Prostate gland (tissue), 2 donors: ENCODE data around the gene FAM169A. TPM values are rescaled to one million over a fixed set of nuclear protein-coding genes. Genes with fewer than 3 reads are reported as not detected.
A peak's percentile ranks its signal among the peaks of the same experiment; 100 is the strongest.

Source experiments
- DNase-seq: peaks from one replicate; pipeline ENCODE4 v3.0.0-alpha.2; 2019; ENCODE audit warnings: low spot score
- H3K27ac ChIP-seq, 2 donors: fragments of 200-600 bp; sonication (generic); 2 replicates each; pipeline ENCODE4 v1.5.1; 2017 to 2019
- H3K27me3 ChIP-seq: fragments of 200-600 bp; sonication (generic); replicated peaks from 2 replicates; pipeline ENCODE4 v1.5.1; 2019; ENCODE audit not compliant: insufficient read depth
- H3K36me3 ChIP-seq, 2 donors: fragments of 200-600 bp; sonication (generic); 1 replicate in 1 of 2; 2 replicates in 1 of 2; pipeline versions ENCODE4 v1.5.1 to v1.8.1; 2017 to 2019
- H3K4me1 ChIP-seq: fragments of 200-600 bp; sonication (generic); replicated peaks from 2 replicates; pipeline ENCODE4 v1.5.1; 2019
- H3K4me3 ChIP-seq, 2 donors: fragments of 200-600 bp; sonication (generic); 2 replicates each; pipeline ENCODE4 v1.5.1; 2017 to 2019
- H3K9me3 ChIP-seq: fragments of 200-600 bp; sonication (generic); 2 replicates; pipeline ENCODE4 v1.5.1; 2017
- CTCF ChIP-seq, 4 experiments: fragments of 200-600 bp in 2 of 4; fragments of 450-650 bp in 2 of 4; sonication (generic) in 2 of 4; IDR thresholded peaks; 1 replicate in 3 of 4; 2 replicates in 1 of 4; pipeline ENCODE4 v1.5.1; 2016 to 2019; ENCODE audit warnings: antibody characterized with exemption in 4 of 4, mild to moderate bottlenecking in 2 of 4, moderate library complexity in 2 of 4
- POLR2A ChIP-seq: fragments of 450-650 bp; IDR thresholded peaks from one replicate; pipeline ENCODE4 v1.6.1; 2016; ENCODE audit warnings: antibody characterized with exemption, mild to moderate bottlenecking
- POLR2AphosphoS5 ChIP-seq: sonication (generic); formaldehyde crosslinking; IDR thresholded peaks from one replicate; pipeline ENCODE4 v1.6.1; 2017; ENCODE audit warnings: antibody characterized with exemption
- WGBS: methylation state at CpG from one replicate; pipeline ENCODE4 v1.1.5; 2018; 5-methylcytosine and 5-hydroxymethylcytosine counted together
- intact Hi-C: fragments of 100-400 bp; cut with DNase I; formaldehyde crosslinking; loops from one replicate; pipeline ENCODE4 v1.14.2; 2022
- total RNA-seq, 2 donors: library from RNA; depleted of rRNA; stranded (reverse); fragments of >200 nt; gene quantifications; one replicate each; pipeline ENCODE4 v1.1.0, GENCODE V29; 2016

The FAM169A gene
- total RNA-seq, 2 donors from 2014 or later = 16.6 to 57.9 TPM

GRCh38 chr5:74897049-74897448 lies 30.9 kb upstream of the FAM169A start:
- no peaks in the 10 kb centered on the region for H3K36me3 ChIP-seq
- TF ChIP-seq CTCF (IDR thresholded peaks at IDR 0.05) (no peak), POLR2AphosphoS5 (no peak), POLR2A (no peak)
- intact Hi-C loops = no loop called here
- H3K27me3 ChIP-seq = no peaks in the 10 kb centered on the region
- no peaks in the 10 kb centered on the region for H3K4me1 ChIP-seq
- H3K27ac ChIP-seq = no peak overlapping the region
- 86% methylated on average over 1 of the region's 1 CpG for WGBS
- no peak overlapping the region for H3K4me3 ChIP-seq
- no peaks in the 10 kb centered on the region for H3K9me3 ChIP-seq
- DNase-seq = no peak

- H3K27ac ChIP-seq = no peak overlapping the region
- no peaks in the 10 kb centered on the region for H3K4me1 ChIP-seq
- H3K9me3 ChIP-seq = no peaks in the 10 kb centered on the region
- no peak overlapping the region for H3K4me3 ChIP-seq
- no peaks in the 10 kb centered on the region for H3K36me3 ChIP-seq
- H3K27me3 ChIP-seq = no peaks in the 10 kb centered on the region
- peak; percentile 83 for TF ChIP-seq POLR2AphosphoS5
- TF ChIP-seq CTCF (IDR thresholded peaks at IDR 0.05) = no peak
- intact Hi-C loops = no loop called here
- 21% methylated on average over 5 of the region's 5 CpGs for WGBS
- peak; percentile 68 for DNase-seq
Measured at GRCh38 chr5:74895906-74896305, 29.7 kb upstream of the FAM169A start.

GRCh38 chr5:74894351-74894750 lies 28.2 kb upstream of the FAM169A start:
- H3K9me3 ChIP-seq = no peaks in the 10 kb centered on the region
- no peaks in the 10 kb centered on the region for H3K27me3 ChIP-seq
- TF ChIP-seq POLR2AphosphoS5 (no peak), CTCF (IDR thresholded peaks at IDR 0.05) (no peak), POLR2A (no peak)
- 96% methylated on average over 2 of the region's 2 CpGs for WGBS
- H3K4me1 ChIP-seq = no peaks in the 10 kb centered on the region
- H3K4me3 ChIP-seq = no peak overlapping the region
- intact Hi-C loops = no loop called here
- H3K36me3 ChIP-seq = no peaks in the 10 kb centered on the region
- DNase-seq = no peak
- H3K27ac ChIP-seq = no peak overlapping the region

GRCh38 chr5:74892921-74893320 lies 26.7 kb upstream of the FAM169A start:
- no peaks in the 10 kb centered on the region for H3K9me3 ChIP-seq
- H3K27me3 ChIP-seq = no peaks in the 10 kb centered on the region
- no peak overlapping the region for H3K27ac ChIP-seq
- H3K4me1 ChIP-seq = no peaks in the 10 kb centered on the region
- 52% methylated on average over 2 of the region's 2 CpGs for WGBS
- TF ChIP-seq CTCF (IDR thresholded peaks at IDR 0.05) (no peak), POLR2A (no peak), POLR2AphosphoS5 (no peak)
- no peaks in the 10 kb centered on the region for H3K36me3 ChIP-seq
- H3K4me3 ChIP-seq = no peak overlapping the region
- intact Hi-C loops = no loop called here
- no peak for DNase-seq

GRCh38 chr5:74889523-74890105 lies 23.4 kb upstream of the FAM169A start:
- WGBS = 95% methylated on average over 2 of the region's 2 CpGs
- no peak for DNase-seq

More at GRCh38 chr5:74889523-74890105, 23.4 kb upstream of the FAM169A start:
- Histone ChIP-seq H3K9me3 (no peaks in the 10 kb centered on the region), H3K36me3 (no peaks in the 10 kb centered on the region), H3K27ac (no peak overlapping the region), H3K4me3 (no peak overlapping the region), H3K27me3 (no peaks in the 10 kb centered on the region), H3K4me1 (no peaks in the 10 kb centered on the region)
- intact Hi-C loops = no loop called here
- TF ChIP-seq POLR2AphosphoS5 = no peak
- TF ChIP-seq POLR2A = no peak
- TF ChIP-seq CTCF (IDR thresholded peaks at IDR 0.05) = no peak
